ENCODE data around the gene CHD5.

CHD5 gene

GRCh38 chr1:6070450-6070974 lies 109.6 kb downstream of the CHD5 start:
- TF ChIP-seq EZH2phosphoT487 (IDR thresholded peaks at IDR 0.05; ENCODE audit: low read length) (no peak), EZH2 (optimal IDR thresholded peaks at IDR 0.05; ENCODE audit: low read depth, low read length) (no peak)
- TF ChIP-seq, protein P1, sequence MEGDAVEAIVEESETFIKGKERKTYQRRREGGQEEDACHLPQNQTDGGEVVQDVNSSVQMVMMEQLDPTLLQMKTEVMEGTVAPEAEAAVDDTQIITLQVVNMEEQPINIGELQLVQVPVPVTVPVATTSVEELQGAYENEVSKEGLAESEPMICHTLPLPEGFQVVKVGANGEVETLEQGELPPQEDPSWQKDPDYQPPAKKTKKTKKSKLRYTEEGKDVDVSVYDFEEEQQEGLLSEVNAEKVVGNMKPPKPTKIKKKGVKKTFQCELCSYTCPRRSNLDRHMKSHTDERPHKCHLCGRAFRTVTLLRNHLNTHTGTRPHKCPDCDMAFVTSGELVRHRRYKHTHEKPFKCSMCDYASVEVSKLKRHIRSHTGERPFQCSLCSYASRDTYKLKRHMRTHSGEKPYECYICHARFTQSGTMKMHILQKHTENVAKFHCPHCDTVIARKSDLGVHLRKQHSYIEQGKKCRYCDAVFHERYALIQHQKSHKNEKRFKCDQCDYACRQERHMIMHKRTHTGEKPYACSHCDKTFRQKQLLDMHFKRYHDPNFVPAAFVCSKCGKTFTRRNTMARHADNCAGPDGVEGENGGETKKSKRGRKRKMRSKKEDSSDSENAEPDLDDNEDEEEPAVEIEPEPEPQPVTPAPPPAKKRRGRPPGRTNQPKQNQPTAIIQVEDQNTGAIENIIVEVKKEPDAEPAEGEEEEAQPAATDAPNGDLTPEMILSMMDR (IDR thresholded peaks at IDR 0.05; ENCODE audit: low read length) = no peak
- H3K27ac ChIP-seq (ENCODE audit: low read length) = no peak overlapping the region
- H3K36me3 ChIP-seq (replicated peaks; ENCODE audit: insufficient read depth, low read length) = no peaks in the 10 kb centered on the region
- H3K4me2 ChIP-seq (ENCODE audit: low read depth, low read length) = no peak overlapping the region
- DNase-seq = no peak
- H3K79me2 ChIP-seq (ENCODE audit: low read length) = no peaks in the 10 kb centered on the region
- no peak overlapping the region for H3K9ac ChIP-seq (ENCODE audit: low read length)
- no peak overlapping the region for H2AFZ ChIP-seq (ENCODE audit: low read length)
- no peaks in the 10 kb centered on the region for H3K27me3 ChIP-seq (replicated peaks; ENCODE audit: insufficient read depth, low read length)
- no peaks in the 10 kb centered on the region for H3K9me3 ChIP-seq (replicated peaks; ENCODE audit: insufficient read depth, low read length)
- H3K9me2 ChIP-seq (replicated peaks; ENCODE audit: insufficient read depth, low read length) = no peaks in the 10 kb centered on the region
- H4K20me1 ChIP-seq (ENCODE audit: insufficient read depth, low read length) = no peaks in the 10 kb centered on the region
- H3K4me1 ChIP-seq (ENCODE audit: low read length) = no peaks in the 10 kb centered on the region
- no peaks in the 10 kb centered on the region for H3F3A ChIP-seq (ENCODE audit: insufficient read depth, low read length)
- H3K4me3 ChIP-seq (ENCODE audit: low read length) = no peak overlapping the region

DNA sequence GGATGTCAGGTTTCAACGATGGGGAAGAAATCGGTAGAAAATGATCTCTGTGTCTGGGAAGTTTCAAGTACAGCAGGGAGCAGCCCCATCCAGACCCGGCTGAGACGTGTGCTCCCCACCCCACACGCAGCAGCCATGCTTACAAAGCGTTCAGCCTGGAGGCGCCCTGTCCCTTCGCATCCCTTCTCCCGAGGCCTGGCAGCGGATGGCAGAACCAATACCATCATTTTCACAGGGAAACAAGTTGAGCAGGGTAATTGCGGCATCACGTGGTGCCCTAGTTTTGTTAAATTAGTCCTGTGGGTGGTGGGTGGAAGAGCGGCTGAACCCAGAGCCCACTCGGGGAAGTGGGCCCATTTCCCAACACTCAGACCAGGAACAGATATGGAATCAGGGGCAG lies 110.5 kb downstream of the CHD5 start:
- H3K36me3 ChIP-seq (replicated peaks; ENCODE audit: insufficient read depth, low read length) = no peaks in the 10 kb centered on the region
- H3K4me3 ChIP-seq (ENCODE audit: low read length) = no peak overlapping the region
- H3K27ac ChIP-seq (ENCODE audit: low read length) = no peak overlapping the region
- H3K4me1 ChIP-seq (ENCODE audit: low read length) = no peaks in the 10 kb centered on the region
- no peaks in the 10 kb centered on the region for H3K9me3 ChIP-seq (replicated peaks; ENCODE audit: insufficient read depth, low read length)
- H3F3A ChIP-seq (ENCODE audit: insufficient read depth, low read length) = no peaks in the 10 kb centered on the region
- H3K9me2 ChIP-seq (replicated peaks; ENCODE audit: insufficient read depth, low read length) = no peaks in the 10 kb centered on the region
- no peaks in the 10 kb centered on the region for H4K20me1 ChIP-seq (ENCODE audit: insufficient read depth, low read length)
- no peaks in the 10 kb centered on the region for H3K27me3 ChIP-seq (replicated peaks; ENCODE audit: insufficient read depth, low read length)
- no peak overlapping the region for H2AFZ ChIP-seq (ENCODE audit: low read length)
- TF ChIP-seq, protein P1 (IDR thresholded peaks at IDR 0.05; ENCODE audit: low read length) = no peak
- TF ChIP-seq EZH2 (optimal IDR thresholded peaks at IDR 0.05; ENCODE audit: low read depth, low read length) (no peak), EZH2phosphoT487 (IDR thresholded peaks at IDR 0.05; ENCODE audit: low read length) (no peak)
- no peak overlapping the region for H3K4me2 ChIP-seq (ENCODE audit: low read depth, low read length)
- no peaks in the 10 kb centered on the region for H3K79me2 ChIP-seq (ENCODE audit: low read length)
- no peak overlapping the region for H3K9ac ChIP-seq (ENCODE audit: low read length)
- no peak for DNase-seq

DNA sequence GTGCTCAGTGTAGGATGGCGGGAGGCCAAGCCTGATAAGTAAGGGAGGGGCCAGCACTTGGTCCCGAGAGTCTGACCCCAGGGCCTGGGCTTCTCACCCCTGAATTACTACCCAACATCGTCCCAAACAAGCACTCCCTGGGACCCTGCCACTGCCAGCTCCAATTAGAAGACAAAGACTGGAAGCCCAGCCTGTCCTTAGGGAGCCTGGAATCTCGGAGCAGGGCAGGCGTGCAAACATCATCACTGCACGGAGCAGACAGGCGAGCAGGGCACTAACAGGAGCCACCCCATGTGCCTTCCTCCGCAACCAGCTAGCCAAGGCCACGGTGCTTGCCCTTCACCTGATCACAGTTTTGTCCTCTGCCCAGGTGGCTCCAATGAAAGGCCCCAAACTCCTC lies 111.2 kb downstream of the CHD5 start:
- no peak for DNase-seq
- H3K4me3 ChIP-seq (ENCODE audit: low read length) = no peak overlapping the region
- TF ChIP-seq EZH2phosphoT487 (IDR thresholded peaks at IDR 0.05; ENCODE audit: low read length) (no peak), EZH2 (optimal IDR thresholded peaks at IDR 0.05; ENCODE audit: low read depth, low read length) (no peak)
- TF ChIP-seq, protein P1 (IDR thresholded peaks at IDR 0.05; ENCODE audit: low read length) = no peak

More for the DNA sequence above, 111.2 kb downstream of the CHD5 start:
- no peaks in the 10 kb centered on the region for H3K27me3 ChIP-seq (replicated peaks; ENCODE audit: insufficient read depth, low read length)
- no peak overlapping the region for H3K4me2 ChIP-seq (ENCODE audit: low read depth, low read length)
- no peaks in the 10 kb centered on the region for H3K79me2 ChIP-seq (ENCODE audit: low read length)
- no peaks in the 10 kb centered on the region for H4K20me1 ChIP-seq (ENCODE audit: insufficient read depth, low read length)
- H3K9me2 ChIP-seq (replicated peaks; ENCODE audit: insufficient read depth, low read length) = no peaks in the 10 kb centered on the region
- no peaks in the 10 kb centered on the region for H3K9me3 ChIP-seq (replicated peaks; ENCODE audit: insufficient read depth, low read length)
- no peaks in the 10 kb centered on the region for H3K4me1 ChIP-seq (ENCODE audit: low read length)
- no peak overlapping the region for H3K9ac ChIP-seq (ENCODE audit: low read length)
- no peak overlapping the region for H3K27ac ChIP-seq (ENCODE audit: low read length)
- no peaks in the 10 kb centered on the region for H3K36me3 ChIP-seq (replicated peaks; ENCODE audit: insufficient read depth, low read length)
- H2AFZ ChIP-seq (ENCODE audit: low read length) = no peak overlapping the region
- H3F3A ChIP-seq (ENCODE audit: insufficient read depth, low read length) = no peaks in the 10 kb centered on the region

Data from MM.1S (cell line).